Endodermal cell (in vitro differentiated cells): ENCODE results near the gene ARMH3. TPM values are rescaled to one million over a fixed set of nuclear protein-coding genes. Genes with fewer than 3 reads are reported as not detected.
"Not testable (repeated sequence)": the region's sequence is repeated elsewhere in the genome, so short reads cannot be mapped to it uniquely, and the experiment has no call there.

Source experiments
- DNase-seq: peaks from one replicate; pipeline ENCODE4 v3.0.0-alpha.2; 2017
- H3K27ac ChIP-seq: 2 replicates; pipeline ENCODE4 v1.5.1; 2013; ENCODE audit warnings: mild to moderate bottlenecking, low read depth, low read length, moderate library complexity
- H3K27me3 ChIP-seq: 2 replicates; pipeline ENCODE4 v1.6.1; 2013; ENCODE audit warnings: mild to moderate bottlenecking, low read length, moderate library complexity; ENCODE audit not compliant: insufficient read depth, control insufficient read depth, poor library complexity, severe bottlenecking
- H3K36me3 ChIP-seq: 2 replicates; pipeline ENCODE4 v1.7.0; 2013; ENCODE audit warnings: mild to moderate bottlenecking, low read length, moderate library complexity; ENCODE audit not compliant: control insufficient read depth, insufficient read depth
- H3K4me1 ChIP-seq: one replicate; pipeline ENCODE4 v1.7.0; 2013; ENCODE audit warnings: low read length; ENCODE audit not compliant: control insufficient read depth, insufficient read depth
- H3K4me3 ChIP-seq: 2 replicates; pipeline ENCODE4 v1.5.1; 2013; ENCODE audit warnings: mild to moderate bottlenecking, low read length, moderate library complexity
- H3K9ac ChIP-seq: 2 replicates; pipeline ENCODE4 v1.6.1; 2013; ENCODE audit warnings: mild to moderate bottlenecking, low read length, moderate library complexity; ENCODE audit not compliant: poor library complexity, severe bottlenecking; ENCODE audit errors: extremely low read depth
- H3K9me3 ChIP-seq: 2 replicates; pipeline ENCODE4 v1.6.1; 2013; ENCODE audit warnings: mild to moderate bottlenecking, low read length, moderate library complexity; ENCODE audit not compliant: control insufficient read depth
- H3K27ac Mint-ChIP-seq: 2 replicates; pipeline ENCODE4 v1.8.0; 2020; ENCODE audit warnings: mixed read lengths
- H3K27me3 Mint-ChIP-seq: 2 replicates; pipeline ENCODE4 v1.8.0; 2021; ENCODE audit warnings: mild to moderate bottlenecking, mixed read lengths; ENCODE audit not compliant: insufficient read depth
- H3K36me3 Mint-ChIP-seq: 2 replicates; pipeline ENCODE4 v1.8.0; 2020; ENCODE audit warnings: low read depth, mixed read lengths
- H3K4me1 Mint-ChIP-seq: 2 replicates; pipeline ENCODE4 v1.8.0; 2020; ENCODE audit warnings: mixed read lengths
- H3K4me3 Mint-ChIP-seq: 2 replicates; pipeline ENCODE4 v1.8.0; 2020; ENCODE audit warnings: mild to moderate bottlenecking, moderate library complexity, mixed read lengths
- H3K9me3 Mint-ChIP-seq: 2 replicates; pipeline ENCODE4 v1.8.0; 2020; ENCODE audit warnings: mild to moderate bottlenecking, mixed read lengths
- WGBS, 2 experiments: methylation state at CpG; one replicate each; pipeline versions ENCODE4 v1.1.5 to v1.1.7; 2013; ENCODE audit warnings: missing lambda C conversion rate in 2 of 2, mixed read lengths in 1 of 2; ENCODE audit not compliant: insufficient coverage in 1 of 2, insufficient read length in 1 of 2; 5-methylcytosine and 5-hydroxymethylcytosine counted together
- total RNA-seq, 2 donors: library from RNA; stranded (reverse); fragmentation: NEBNext Ultra II Directional in 1 of 2; extraction: Animal tissue kit (Norgen Biotek cat#: 25700) in 1 of 2; gene quantifications; 2 replicates in 1 of 2; 3 replicates in 1 of 2; pipeline ENCODE4 v1.2.1, GENCODE V29; 2021
- TF ChIP-seq, protein P1 (sequence below): fragments of 200-600 bp; sonication (generic); conservative IDR thresholded peaks from 2 replicates; pipeline ENCODE4 v1.5.0; 2021; ENCODE audit warnings: antibody characterized with exemption, mild to moderate bottlenecking

ARMH3 gene
- total RNA-seq, 2 donors from 2014 or later, result 18.0 to 19.7 TPM

DNA sequence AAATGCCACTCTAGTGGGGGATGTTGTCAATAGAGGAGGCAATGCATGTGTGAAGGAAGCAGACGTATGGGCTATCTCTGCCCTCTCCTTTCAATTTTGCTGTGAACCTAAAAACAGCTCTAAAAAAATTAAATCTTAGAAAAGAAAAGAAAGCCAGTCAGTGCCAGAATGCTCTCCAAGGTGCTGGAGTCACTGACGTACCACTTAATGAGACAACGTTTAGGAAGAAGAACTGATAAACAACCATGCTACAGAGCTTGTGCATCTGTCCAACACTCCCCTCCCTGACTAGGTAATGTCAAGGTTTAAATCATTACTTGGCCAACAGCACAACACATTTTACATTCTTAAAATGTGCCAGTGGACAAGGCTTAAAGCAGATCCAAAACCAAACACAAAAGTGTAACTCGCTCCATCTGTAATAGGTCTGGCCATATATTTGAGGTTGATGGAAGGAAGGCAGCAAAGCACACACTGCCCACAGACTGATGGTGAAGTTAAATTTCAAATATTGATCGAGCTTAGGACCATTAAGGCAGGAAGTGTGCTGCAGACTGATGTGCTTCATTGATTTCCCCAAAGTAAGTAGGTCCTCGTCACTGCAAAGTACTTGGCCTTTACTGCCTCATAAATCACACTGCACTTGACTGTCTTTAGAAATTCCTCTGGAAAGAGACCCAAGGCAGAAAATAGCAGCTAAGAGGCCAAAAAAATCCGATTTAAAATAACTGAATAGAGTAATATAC is 15.5 kb downstream of the ARMH3 start:
- no peak for DNase-seq
- 84 to 88% methylated on average over 4 to 6 of the region's 7 CpGs for WGBS, 2 experiments
- Mint-ChIP-seq H3K4me1 (peaks cover 8% of the 10 kb centered on the region), H3K9me3 (peaks cover 12% of the 10 kb centered on the region), H3K27me3 (no peaks in the 10 kb centered on the region), H3K36me3 (peaks cover 34% of the 10 kb centered on the region), H3K27ac (no peak overlapping the region), H3K4me3 (no peak overlapping the region)
- Histone ChIP-seq H3K4me3 (no peak overlapping the region), H3K9me3 (no peaks in the 10 kb centered on the region), H3K9ac (no peak overlapping the region), H3K27ac (no peak overlapping the region), H3K36me3 (peaks cover 11% of the 10 kb centered on the region), H3K27me3 (no peaks in the 10 kb centered on the region), H3K4me1 (no peaks in the 10 kb centered on the region)
- TF ChIP-seq, protein P1, sequence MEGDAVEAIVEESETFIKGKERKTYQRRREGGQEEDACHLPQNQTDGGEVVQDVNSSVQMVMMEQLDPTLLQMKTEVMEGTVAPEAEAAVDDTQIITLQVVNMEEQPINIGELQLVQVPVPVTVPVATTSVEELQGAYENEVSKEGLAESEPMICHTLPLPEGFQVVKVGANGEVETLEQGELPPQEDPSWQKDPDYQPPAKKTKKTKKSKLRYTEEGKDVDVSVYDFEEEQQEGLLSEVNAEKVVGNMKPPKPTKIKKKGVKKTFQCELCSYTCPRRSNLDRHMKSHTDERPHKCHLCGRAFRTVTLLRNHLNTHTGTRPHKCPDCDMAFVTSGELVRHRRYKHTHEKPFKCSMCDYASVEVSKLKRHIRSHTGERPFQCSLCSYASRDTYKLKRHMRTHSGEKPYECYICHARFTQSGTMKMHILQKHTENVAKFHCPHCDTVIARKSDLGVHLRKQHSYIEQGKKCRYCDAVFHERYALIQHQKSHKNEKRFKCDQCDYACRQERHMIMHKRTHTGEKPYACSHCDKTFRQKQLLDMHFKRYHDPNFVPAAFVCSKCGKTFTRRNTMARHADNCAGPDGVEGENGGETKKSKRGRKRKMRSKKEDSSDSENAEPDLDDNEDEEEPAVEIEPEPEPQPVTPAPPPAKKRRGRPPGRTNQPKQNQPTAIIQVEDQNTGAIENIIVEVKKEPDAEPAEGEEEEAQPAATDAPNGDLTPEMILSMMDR, result no peak

DNA sequence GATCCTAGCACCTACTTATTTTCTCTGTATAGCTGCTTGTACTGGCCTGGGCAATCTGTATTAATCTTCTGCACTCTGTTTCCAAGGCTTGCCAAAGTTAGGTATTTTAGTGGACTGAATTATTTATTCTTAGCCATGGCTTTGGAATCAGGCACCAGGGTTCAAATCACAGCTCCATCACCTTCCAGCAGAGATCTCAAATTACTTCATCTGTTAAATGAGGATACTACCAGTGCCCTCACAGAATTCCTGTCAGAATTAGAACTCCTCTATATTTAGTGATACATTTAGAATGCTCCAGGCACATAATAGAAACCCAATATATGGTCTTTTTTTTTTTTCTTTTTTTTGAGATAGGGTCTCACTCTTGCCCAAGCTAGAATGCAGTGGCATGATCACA is 17.6 kb downstream of the ARMH3 start:
- H3K27me3 ChIP-seq, result no peaks in the 10 kb centered on the region
- Mint-ChIP-seq H3K4me3 (no peak overlapping the region), H3K4me1 (no peaks in the 10 kb centered on the region), H3K27ac (no peak overlapping the region), H3K9me3 (peaks cover 18% of the 10 kb centered on the region), H3K36me3 (peaks cover 49% of the 10 kb centered on the region), H3K27me3 (no peaks in the 10 kb centered on the region)
- H3K9ac ChIP-seq, result no peak overlapping the region
- no peak overlapping the region for H3K27ac ChIP-seq
- DNase-seq, result no peak
- TF ChIP-seq, protein P1, result no peak
- no peak overlapping the region for H3K4me3 ChIP-seq
- H3K9me3 ChIP-seq, result no peaks in the 10 kb centered on the region
- no peaks in the 10 kb centered on the region for H3K4me1 ChIP-seq
- H3K36me3 ChIP-seq, result peaks cover 18% of the 10 kb centered on the region

DNA sequence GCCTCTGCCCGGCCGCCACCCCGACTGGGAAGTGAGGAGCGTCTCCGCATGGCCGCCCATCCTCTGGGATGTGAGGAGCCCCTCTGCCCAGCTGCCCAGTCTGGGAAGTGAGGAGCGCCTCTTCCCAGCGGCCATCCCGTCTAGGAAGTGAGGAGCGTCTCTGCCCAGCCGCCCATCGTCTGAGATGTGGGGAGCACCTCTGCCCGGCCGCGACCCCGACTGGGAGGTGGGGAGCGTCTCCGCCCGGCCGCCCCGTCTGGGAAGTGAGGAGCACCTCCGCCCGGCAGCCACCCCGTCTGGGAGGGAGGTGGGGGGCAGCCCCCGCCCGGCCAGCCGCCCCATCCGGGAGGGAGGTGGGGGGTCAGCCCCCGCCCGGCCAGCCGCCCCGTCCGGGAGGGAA is 20.2 kb downstream of the ARMH3 start:
- peaks cover 38% of the 10 kb centered on the region for H3K36me3 ChIP-seq
- WGBS, 2 experiments, result 96% methylated on average over 16 to 31 of the region's 33 CpGs
- H3K9me3 ChIP-seq, H3K27me3 Mint-ChIP-seq, H3K4me1 Mint-ChIP-seq, H3K27ac ChIP-seq, H3K4me3 ChIP-seq, H3K4me3 Mint-ChIP-seq, H3K27ac Mint-ChIP-seq, H3K4me1 ChIP-seq, H3K9ac ChIP-seq, DNase-seq, H3K27me3 ChIP-seq: not testable (repeated sequence)
- Mint-ChIP-seq H3K36me3 (peaks cover 74% of the 10 kb centered on the region), H3K9me3 (peaks cover 18% of the 10 kb centered on the region)

DNA sequence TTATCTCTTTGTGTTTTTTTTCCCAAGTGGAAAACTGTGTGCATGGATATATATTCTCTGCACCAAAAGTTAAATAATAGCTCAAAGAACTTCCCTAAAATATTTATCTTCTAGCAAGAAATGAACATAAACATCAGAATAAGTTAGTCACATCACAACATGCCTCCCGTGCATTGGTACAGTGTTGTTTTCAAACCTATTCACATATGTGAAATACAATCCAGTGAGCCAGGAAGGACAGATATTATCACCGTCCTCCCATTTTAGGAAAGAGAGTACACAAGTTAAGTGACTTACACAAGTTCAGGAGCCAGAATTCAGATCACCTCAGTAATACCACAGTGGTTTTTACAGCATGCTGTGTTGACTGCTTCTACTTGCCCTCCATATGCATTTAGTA is 22.2 kb downstream of the ARMH3 start:
- H3K4me1 ChIP-seq, result no peaks in the 10 kb centered on the region
- no peak overlapping the region for H3K9ac ChIP-seq
- H3K4me3 Mint-ChIP-seq, result no peak overlapping the region
- peaks cover 46% of the 10 kb centered on the region for H3K36me3 ChIP-seq
- 95 to 100% methylated on average over 2 of the region's 2 CpGs for WGBS, 2 experiments
- no peaks in the 10 kb centered on the region for H3K27me3 Mint-ChIP-seq
- no peak overlapping the region for H3K27ac Mint-ChIP-seq
- no peaks in the 10 kb centered on the region for H3K9me3 ChIP-seq
- H3K4me3 ChIP-seq, result no peak overlapping the region
- H3K4me1 Mint-ChIP-seq, result no peaks in the 10 kb centered on the region
- H3K27me3 ChIP-seq, result no peaks in the 10 kb centered on the region
- DNase-seq, result no peak
- TF ChIP-seq, protein P1, result no peak
- H3K27ac ChIP-seq, result no peak overlapping the region
- peaks cover 78% of the 10 kb centered on the region for H3K36me3 Mint-ChIP-seq
- peaks cover 18% of the 10 kb centered on the region for H3K9me3 Mint-ChIP-seq
